Smooth muscle cell (in vitro differentiated cells): ENCODE measurements around the gene PGAM2. TPM values are rescaled to one million over a fixed set of nuclear protein-coding genes. Genes with fewer than 3 reads are reported as not detected.

Source experiments
- DNase-seq: peaks from one replicate; lab custom pipeline; 2025; ENCODE audit not compliant: unreplicated experiment; lab: John Stamatoyannopoulos, UW
- H2AFZ ChIP-seq: fragments of 200-600 bp; sonication (generic); 2 replicates; pipeline ENCODE4 v1.6.0; 2016; ENCODE audit warnings: antibody characterized with exemption, low read depth, mild to moderate bottlenecking
- H3F3A ChIP-seq: fragments of 200-600 bp; sonication (generic); 2 replicates; pipeline ENCODE4 v1.6.0; 2017; ENCODE audit warnings: antibody characterized with exemption, low read depth
- H3K27ac ChIP-seq: fragments of 200-600 bp; sonication (generic); 2 replicates; pipeline ENCODE4 v1.5.1; 2016; ENCODE audit warnings: low read depth, mild to moderate bottlenecking
- H3K27me3 ChIP-seq: fragments of 200-600 bp; sonication (generic); 2 replicates; pipeline ENCODE4 v1.6.1; 2016; ENCODE audit warnings: low read depth, mild to moderate bottlenecking
- H3K36me3 ChIP-seq: fragments of 200-600 bp; sonication (generic); 2 replicates; pipeline ENCODE4 v1.5.1; 2016; ENCODE audit warnings: low read depth
- H3K4me1 ChIP-seq: fragments of 200-600 bp; sonication (generic); 2 replicates; pipeline ENCODE4 v1.5.1; 2016; ENCODE audit warnings: low read depth
- H3K4me2 ChIP-seq: fragments of 200-600 bp; sonication (generic); 2 replicates; pipeline ENCODE4 v1.6.0; 2016; ENCODE audit warnings: mild to moderate bottlenecking
- H3K4me3 ChIP-seq: fragments of 200-600 bp; sonication (generic); 2 replicates; pipeline ENCODE4 v1.5.1; 2016; ENCODE audit warnings: mild to moderate bottlenecking
- H3K79me2 ChIP-seq: fragments of 200-600 bp; sonication (generic); 2 replicates; pipeline ENCODE4 v1.6.0; 2016; ENCODE audit warnings: low read depth, mild to moderate bottlenecking
- H3K9ac ChIP-seq: fragments of 200-600 bp; sonication (generic); 2 replicates; pipeline ENCODE4 v1.6.0; 2016; ENCODE audit warnings: low read depth
- H3K9me3 ChIP-seq: fragments of 200-600 bp; sonication (generic); replicated peaks from 2 replicates; pipeline ENCODE4 v1.5.1; 2016; ENCODE audit warnings: low read depth
- H4K20me1 ChIP-seq: fragments of 200-600 bp; sonication (generic); 2 replicates; pipeline ENCODE4 v1.6.0; 2016; ENCODE audit warnings: low read depth
- CTCF ChIP-seq: fragments of 200-600 bp; sonication (generic); IDR thresholded peaks from 2 replicates; pipeline ENCODE4 v1.5.1; 2017; ENCODE audit warnings: borderline replicate concordance, mild to moderate bottlenecking, antibody characterized with exemption; ENCODE audit not compliant: insufficient read depth, poor library complexity, severe bottlenecking
- WGBS: methylation state at CpG from one replicate; pipeline ENCODE4 v1.1.7; 2016; ENCODE audit warnings: low lambda C conversion rate; 5-methylcytosine and 5-hydroxymethylcytosine counted together
- polyA plus RNA-seq: library from polyadenylated mRNA; unstranded; fragments of >200 nt; fragmentation: Nextera tagmentation; extraction: Ambion mirVana; gene quantifications from 2 replicates; pipeline ENCODE4 v1.2.1, GENCODE V29; 2016
- total RNA-seq: library from RNA; depleted of rRNA; stranded (reverse); fragments of >200 nt; gene quantifications from 2 replicates; pipeline ENCODE4 v1.2.3, GENCODE V29; 2014

The PGAM2 gene
- total and polyA plus RNA-seq, 2 experiments from 2014 or later, result not detected

- Histone ChIP-seq H2AFZ (no peak overlapping the region), H3K4me2 (no peak overlapping the region), H3F3A (no peaks in the 10 kb centered on the region), H3K27me3 (no peaks in the 10 kb centered on the region), H4K20me1 (peaks cover 46% of the 10 kb centered on the region), H3K4me3 (no peak overlapping the region), H3K4me1 (no peaks in the 10 kb centered on the region), H3K27ac (no peak overlapping the region), H3K79me2 (peaks cover 3% of the 10 kb centered on the region), H3K9me3 (no peaks in the 10 kb centered on the region), H3K36me3 (peaks cover 6% of the 10 kb centered on the region), H3K9ac (no peak overlapping the region)
- no peak for TF ChIP-seq CTCF
- no peak for DNase-seq
- 97% methylated on average over 7 of the region's 7 CpGs for WGBS
Measured at GRCh38 chr7:44058759-44059218, 6.6 kb downstream of the PGAM2 start.

- no peaks in the 10 kb centered on the region for H3K27me3 ChIP-seq
- H3K4me3 ChIP-seq, result no peak overlapping the region
- H4K20me1 ChIP-seq, result peaks cover 50% of the 10 kb centered on the region
- no peaks in the 10 kb centered on the region for H3K4me1 ChIP-seq
- H3K79me2 ChIP-seq, result peaks cover 3% of the 10 kb centered on the region
- no peak for DNase-seq
- H3K9ac ChIP-seq, result no peak overlapping the region
- WGBS, result 97% methylated on average over 30 of the region's 30 CpGs
- no peak overlapping the region for H3K4me2 ChIP-seq
- no peak for TF ChIP-seq CTCF
- H2AFZ ChIP-seq, result no peak overlapping the region
- H3F3A ChIP-seq, result no peaks in the 10 kb centered on the region
- no peak overlapping the region for H3K27ac ChIP-seq
- no peaks in the 10 kb centered on the region for H3K9me3 ChIP-seq
- H3K36me3 ChIP-seq, result peaks cover 6% of the 10 kb centered on the region
Measured at GRCh38 chr7:44057849-44058758, 7.3 kb downstream of the PGAM2 start.

GRCh38 chr7:44057181-44057848 lies 8.1 kb downstream of the PGAM2 start:
- no peak overlapping the region for H3K4me2 ChIP-seq
- H3K9ac ChIP-seq, result no peak overlapping the region
- no peaks in the 10 kb centered on the region for H3K4me1 ChIP-seq
- H3K4me3 ChIP-seq, result no peak overlapping the region
- peaks cover 3% of the 10 kb centered on the region for H3K79me2 ChIP-seq
- no peaks in the 10 kb centered on the region for H3K27me3 ChIP-seq
- peaks cover 6% of the 10 kb centered on the region for H3K36me3 ChIP-seq
- no peak overlapping the region for H3K27ac ChIP-seq
- WGBS, result 92% methylated on average over 11 of the region's 11 CpGs
- DNase-seq, result no peak
- no peaks in the 10 kb centered on the region for H3K9me3 ChIP-seq
- peaks cover 56% of the 10 kb centered on the region for H4K20me1 ChIP-seq
- no peaks in the 10 kb centered on the region for H3F3A ChIP-seq
- TF ChIP-seq CTCF, result no peak
- no peak overlapping the region for H2AFZ ChIP-seq
